ENCODE results near the gene RTL1.

Gene RTL1

GRCh38 chr14:100839315-100839585, 64.3 kb downstream of the RTL1 start:
- no peak for TF ChIP-seq SIN3A (IDR thresholded peaks at IDR 0.05; ENCODE audit: borderline replicate concordance, insufficient read depth, low read length)
- TF ChIP-seq FOXP2 (optimal IDR thresholded peaks at IDR 0.05; ENCODE audit: borderline replicate concordance, extremely low read depth, extremely low read length, insufficient read depth), result no peak
- no peak for TF ChIP-seq TAF1 (IDR thresholded peaks at IDR 0.05; ENCODE audit: borderline replicate concordance, insufficient read depth, low read length)
- no peak for TF ChIP-seq POLR2AphosphoS5 (IDR thresholded peaks at IDR 0.05; ENCODE audit: low read depth, low read length)

GRCh38 chr14:100838493-100839314, 64.8 kb downstream of the RTL1 start:
- TF ChIP-seq FOXP2 (optimal IDR thresholded peaks at IDR 0.05; ENCODE audit: borderline replicate concordance, extremely low read depth, extremely low read length, insufficient read depth) (no peak), TAF1 (IDR thresholded peaks at IDR 0.05; ENCODE audit: borderline replicate concordance, insufficient read depth, low read length) (no peak), SIN3A (IDR thresholded peaks at IDR 0.05; ENCODE audit: borderline replicate concordance, insufficient read depth, low read length) (no peak), POLR2AphosphoS5 (IDR thresholded peaks at IDR 0.05; ENCODE audit: low read depth, low read length) (no peak), REST (IDR thresholded peaks at IDR 0.05; ENCODE audit: insufficient read depth in 1 of 2, low read depth in 2 of 2, low read length in 2 of 2) (no peak)

- TF ChIP-seq SIN3A (IDR thresholded peaks at IDR 0.05; ENCODE audit: borderline replicate concordance, insufficient read depth, low read length) (no peak), POLR2AphosphoS5 (IDR thresholded peaks at IDR 0.05; ENCODE audit: low read depth, low read length) (no peak), REST (IDR thresholded peaks at IDR 0.05; ENCODE audit: insufficient read depth in 1 of 2, low read depth in 2 of 2, low read length in 2 of 2) (no peak), FOXP2 (optimal IDR thresholded peaks at IDR 0.05; ENCODE audit: borderline replicate concordance, extremely low read depth, extremely low read length, insufficient read depth) (no peak), TAF1 (IDR thresholded peaks at IDR 0.05; ENCODE audit: borderline replicate concordance, insufficient read depth, low read length) (no peak)
Measured at GRCh38 chr14:100837805-100838350, 65.6 kb downstream of the RTL1 start.

- TF ChIP-seq POLR2AphosphoS5 (IDR thresholded peaks at IDR 0.05; ENCODE audit: low read depth, low read length), result no peak
- TF ChIP-seq SIN3A (IDR thresholded peaks at IDR 0.05; ENCODE audit: borderline replicate concordance, insufficient read depth, low read length), result no peak
- no peak for TF ChIP-seq TAF1 (IDR thresholded peaks at IDR 0.05; ENCODE audit: borderline replicate concordance, insufficient read depth, low read length)
Measured at GRCh38 chr14:100836941-100837804, 66.3 kb downstream of the RTL1 start.

- no peak for TF ChIP-seq FOXP2 (optimal IDR thresholded peaks at IDR 0.05; ENCODE audit: borderline replicate concordance, extremely low read depth, extremely low read length, insufficient read depth)
- TF ChIP-seq TAF1 (IDR thresholded peaks at IDR 0.05; ENCODE audit: borderline replicate concordance, insufficient read depth, low read length), result no peak
- TF ChIP-seq REST (IDR thresholded peaks at IDR 0.05; ENCODE audit: insufficient read depth in 1 of 2, low read depth in 2 of 2, low read length in 2 of 2), result no peak
- TF ChIP-seq POLR2AphosphoS5 (IDR thresholded peaks at IDR 0.05; ENCODE audit: low read depth, low read length), result no peak
- TF ChIP-seq SIN3A (IDR thresholded peaks at IDR 0.05; ENCODE audit: borderline replicate concordance, insufficient read depth, low read length), result no peak
Measured at GRCh38 chr14:100836311-100836805, 67.2 kb downstream of the RTL1 start.
